ENCODE measurements around the gene LILRB3.
"Not testable (repeated sequence)": the region's sequence is repeated elsewhere in the genome, so short reads cannot be mapped to it uniquely, and the experiment has no call there.

The LILRB3 gene

DNA sequence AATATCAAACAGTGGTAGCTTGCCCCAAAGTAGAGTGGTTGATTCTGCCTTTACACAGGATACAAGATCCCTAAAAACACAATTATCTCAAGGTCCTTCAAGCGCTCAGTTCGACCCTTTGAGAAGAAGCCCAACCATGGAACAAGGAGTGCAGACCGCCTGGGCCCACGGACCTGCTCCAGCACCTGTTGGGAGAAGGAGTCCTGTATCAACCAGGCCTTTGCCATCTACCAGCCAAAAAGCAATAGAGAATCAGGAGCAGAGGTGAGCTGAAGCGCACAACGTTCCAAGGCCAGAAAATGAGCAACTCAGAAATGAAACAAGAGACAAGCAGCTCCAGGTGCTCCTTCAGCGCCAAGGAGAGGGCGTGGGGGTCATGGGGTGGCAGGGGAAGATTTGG, 6.3 kb upstream of the LILRB3 start:
- H3K4me1 Mint-ChIP-seq (ENCODE audit: low read depth) = peaks cover 6% of the 10 kb centered on the region
- no peak overlapping the region for H3K27ac Mint-ChIP-seq
- H3K27me3 Mint-ChIP-seq = peaks cover 27% of the 10 kb centered on the region
- H3K9me3 Mint-ChIP-seq = no peaks in the 10 kb centered on the region
- no peak for DNase-seq
- no peak overlapping the region for H3K4me3 Mint-ChIP-seq
- H3K36me3 Mint-ChIP-seq (ENCODE audit: low read depth) = no peaks in the 10 kb centered on the region

DNA sequence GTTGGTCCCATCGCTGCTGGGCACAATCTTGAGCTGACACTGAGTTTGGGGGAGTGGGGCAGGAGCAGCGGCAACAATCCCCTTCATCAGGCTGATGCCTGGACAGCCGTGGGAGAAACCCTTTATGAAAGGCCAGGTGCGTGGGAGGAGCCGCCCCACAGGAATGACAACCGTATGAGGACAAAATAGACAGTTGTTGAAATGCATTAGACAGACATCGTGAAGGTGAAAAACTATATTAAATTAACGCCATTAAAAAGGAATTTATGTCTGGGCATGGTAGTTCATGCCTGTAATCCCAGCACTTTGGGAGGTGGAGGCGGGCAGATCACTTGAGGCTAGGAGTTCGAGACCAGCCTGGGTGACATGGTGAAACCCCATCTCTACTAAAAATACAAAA, 1.8 kb upstream of the LILRB3 start:
- H3K27me3 Mint-ChIP-seq = peaks cover 21% of the 10 kb centered on the region
- not testable (repeated sequence) for H3K27ac Mint-ChIP-seq; H3K4me3 Mint-ChIP-seq; H3K36me3 Mint-ChIP-seq (ENCODE audit: low read depth); H3K4me1 Mint-ChIP-seq (ENCODE audit: low read depth); H3K9me3 Mint-ChIP-seq; DNase-seq

DNA sequence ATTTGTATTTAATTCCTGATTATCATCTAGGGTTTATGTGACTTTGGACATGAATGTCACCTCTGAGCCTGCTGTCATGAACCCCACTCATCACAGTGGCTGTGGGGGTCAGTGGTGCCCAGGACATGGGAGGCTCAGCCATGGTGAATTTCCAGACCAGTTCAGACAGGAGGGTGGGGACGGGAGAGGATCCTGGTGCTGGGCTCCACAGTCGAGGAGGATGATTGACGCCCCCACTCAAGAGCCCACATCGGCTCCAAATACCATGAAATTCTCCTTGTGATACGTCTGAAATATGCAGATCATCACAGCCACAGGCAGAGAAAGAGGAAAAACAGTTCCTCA, 1.1 kb upstream of the LILRB3 start:
- peaks cover 17% of the 10 kb centered on the region for H3K27me3 Mint-ChIP-seq
- not testable (repeated sequence) for H3K36me3 Mint-ChIP-seq (ENCODE audit: low read depth); H3K4me1 Mint-ChIP-seq (ENCODE audit: low read depth); H3K9me3 Mint-ChIP-seq; H3K4me3 Mint-ChIP-seq; H3K27ac Mint-ChIP-seq; DNase-seq

DNA sequence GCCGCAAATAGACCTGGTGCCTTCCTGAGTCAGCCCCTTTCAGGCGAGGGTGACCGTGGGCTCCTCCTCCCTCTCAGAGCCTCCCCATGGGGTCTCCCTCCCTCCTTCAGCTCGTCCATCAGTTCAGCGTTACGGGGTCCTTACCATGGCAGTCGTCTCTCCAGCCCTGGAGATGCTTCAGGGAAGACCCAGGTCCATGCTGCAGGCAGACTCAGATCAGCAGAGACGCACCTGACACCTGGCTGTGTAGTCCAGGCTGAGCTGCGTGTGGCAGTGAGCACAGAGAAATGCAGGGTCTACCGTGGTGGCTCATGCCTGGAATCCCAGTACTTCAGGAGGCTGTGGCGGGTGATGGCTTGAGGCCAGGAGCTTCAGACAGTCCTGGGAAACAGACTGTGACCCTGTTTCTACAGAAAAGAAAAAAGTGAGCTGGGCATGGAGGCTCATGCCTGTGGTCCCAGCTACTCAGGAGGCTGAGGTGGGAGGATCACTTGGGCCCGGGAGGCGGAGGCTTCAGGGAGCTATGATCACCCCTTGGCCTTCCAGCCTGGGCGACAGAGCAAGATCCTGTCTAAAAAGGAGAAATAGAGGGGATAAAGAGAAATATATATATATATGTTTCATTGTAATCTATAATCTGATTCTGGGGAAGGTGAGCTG, 600 bp upstream of the LILRB3 start:
- H3K27ac Mint-ChIP-seq; H3K9me3 Mint-ChIP-seq; H3K36me3 Mint-ChIP-seq (ENCODE audit: low read depth); H3K4me3 Mint-ChIP-seq; DNase-seq; H3K4me1 Mint-ChIP-seq (ENCODE audit: low read depth): not testable (repeated sequence)
- H3K27me3 Mint-ChIP-seq = peaks cover 17% of the 10 kb centered on the region

DNA sequence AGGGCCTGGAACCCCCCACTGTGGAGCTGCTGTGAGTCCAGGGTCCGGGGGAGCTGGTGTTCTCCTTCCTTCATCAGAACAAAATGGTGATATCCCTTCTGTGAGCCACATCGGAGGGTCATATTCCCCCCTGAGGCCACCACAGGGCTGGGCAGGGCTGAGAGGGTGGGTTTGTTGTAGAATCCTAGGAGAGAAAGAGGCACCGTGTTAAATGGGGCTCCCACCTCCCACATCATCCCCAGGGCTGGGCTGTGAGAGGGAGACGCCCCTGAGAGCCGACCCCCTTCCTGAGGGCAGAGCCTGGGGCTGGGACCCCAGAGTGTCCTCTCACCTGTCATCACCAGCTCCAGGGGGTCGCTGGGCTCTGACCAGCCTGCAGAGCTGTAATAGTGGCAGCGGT, 860 bp downstream of the LILRB3 start:
- H3K27me3 Mint-ChIP-seq = peaks cover 17% of the 10 kb centered on the region
- H3K4me3 Mint-ChIP-seq; H3K4me1 Mint-ChIP-seq (ENCODE audit: low read depth); H3K9me3 Mint-ChIP-seq; H3K27ac Mint-ChIP-seq; DNase-seq; H3K36me3 Mint-ChIP-seq (ENCODE audit: low read depth): not testable (repeated sequence)

DNA sequence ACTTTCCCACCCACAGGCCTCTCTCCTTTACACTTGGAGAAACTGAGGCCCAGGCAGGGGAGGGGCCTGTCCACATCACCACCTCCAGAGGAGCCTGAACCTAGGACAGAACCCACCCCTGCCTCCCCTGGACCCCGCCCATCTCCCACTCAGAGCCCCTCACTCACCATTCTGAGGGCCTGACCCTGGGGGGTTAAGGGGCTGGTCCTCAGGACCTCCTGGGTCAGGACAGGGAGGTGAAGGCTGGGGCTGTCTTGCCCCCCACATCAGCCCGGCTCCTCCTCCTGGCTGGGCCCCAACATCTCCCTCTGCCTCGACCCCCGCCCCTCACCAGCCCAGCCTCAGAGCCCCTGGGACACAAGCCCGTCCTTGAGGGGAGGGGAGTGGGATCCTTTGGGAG, 3.1 kb downstream of the LILRB3 start:
- Mint-ChIP-seq H3K27me3 (peaks cover 17% of the 10 kb centered on the region), H3K36me3 (ENCODE audit: low read depth) (peaks cover 18% of the 10 kb centered on the region)

DNA sequence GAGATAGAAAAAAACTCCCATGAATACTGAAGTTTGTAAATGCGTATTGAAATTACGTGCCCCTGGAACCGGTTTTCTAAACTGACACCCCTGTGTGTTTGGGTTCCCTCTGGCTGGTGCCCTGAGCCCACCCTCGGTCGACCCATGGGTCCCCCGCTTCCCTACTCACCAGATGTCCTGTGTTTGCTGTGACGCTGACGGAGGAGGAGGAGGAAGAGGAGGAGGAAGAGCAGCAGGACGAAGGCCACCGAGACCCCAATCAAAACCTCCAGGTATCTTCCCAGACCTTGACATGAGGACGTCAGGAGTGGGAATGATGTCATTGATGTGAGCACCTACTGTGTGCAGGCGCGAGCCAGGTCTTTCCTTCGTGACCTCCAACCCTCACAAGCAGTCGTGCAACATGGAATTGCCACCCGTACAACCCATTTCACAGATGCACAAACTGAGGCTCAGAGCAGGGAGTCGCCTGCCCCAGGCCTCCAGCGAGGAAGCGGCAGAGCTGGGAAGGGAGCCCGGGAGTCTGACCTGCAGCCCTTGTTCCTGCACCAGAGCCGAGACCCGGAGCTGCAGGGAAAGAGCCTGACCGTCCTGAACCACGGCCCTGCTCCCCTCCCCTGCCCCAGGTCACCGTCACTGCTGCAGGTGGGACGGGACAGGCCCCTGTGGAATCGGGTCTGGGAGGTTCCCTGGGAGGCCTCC, 3.7 kb downstream of the LILRB3 start:
- Mint-ChIP-seq H3K27ac (no peak overlapping the region), H3K4me3 (no peak overlapping the region), H3K4me1 (ENCODE audit: low read depth) (no peaks in the 10 kb centered on the region), H3K27me3 (peaks cover 17% of the 10 kb centered on the region), H3K36me3 (ENCODE audit: low read depth) (peaks cover 19% of the 10 kb centered on the region), H3K9me3 (no peaks in the 10 kb centered on the region)
- DNase-seq = no peak

More for the DNA sequence above, 3.1 kb downstream of the LILRB3 start:
- H3K4me1 Mint-ChIP-seq (ENCODE audit: low read depth); H3K27ac Mint-ChIP-seq; H3K4me3 Mint-ChIP-seq; H3K9me3 Mint-ChIP-seq; DNase-seq: not testable (repeated sequence)

DNA sequence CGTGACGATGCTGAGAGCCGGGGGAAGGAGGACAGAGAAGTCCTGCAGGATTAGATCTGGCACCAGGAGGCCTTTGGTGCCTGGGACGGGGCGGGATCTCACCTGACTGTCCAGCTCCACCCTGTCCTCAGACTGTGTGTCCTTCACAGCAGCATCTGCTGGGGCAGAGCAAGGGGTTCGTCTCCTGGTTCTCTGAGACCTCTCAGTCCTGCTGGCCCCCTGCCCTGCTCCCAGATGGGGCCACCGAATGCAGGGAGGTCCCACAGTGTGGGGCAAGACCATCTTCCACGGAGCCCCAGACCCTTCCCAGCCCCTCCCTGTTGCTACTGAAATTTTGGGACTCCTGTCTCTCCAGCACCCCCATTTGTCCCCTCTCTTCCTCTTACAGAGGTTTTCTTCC, 4.5 kb downstream of the LILRB3 start:
- no peak overlapping the region for H3K27ac Mint-ChIP-seq
- H3K9me3 Mint-ChIP-seq = no peaks in the 10 kb centered on the region
- H3K4me1 Mint-ChIP-seq (ENCODE audit: low read depth) = no peaks in the 10 kb centered on the region
- no peak for DNase-seq
- H3K36me3 Mint-ChIP-seq (ENCODE audit: low read depth) = peaks cover 22% of the 10 kb centered on the region
- peaks cover 12% of the 10 kb centered on the region for H3K27me3 Mint-ChIP-seq
- no peak overlapping the region for H3K4me3 Mint-ChIP-seq

DNA sequence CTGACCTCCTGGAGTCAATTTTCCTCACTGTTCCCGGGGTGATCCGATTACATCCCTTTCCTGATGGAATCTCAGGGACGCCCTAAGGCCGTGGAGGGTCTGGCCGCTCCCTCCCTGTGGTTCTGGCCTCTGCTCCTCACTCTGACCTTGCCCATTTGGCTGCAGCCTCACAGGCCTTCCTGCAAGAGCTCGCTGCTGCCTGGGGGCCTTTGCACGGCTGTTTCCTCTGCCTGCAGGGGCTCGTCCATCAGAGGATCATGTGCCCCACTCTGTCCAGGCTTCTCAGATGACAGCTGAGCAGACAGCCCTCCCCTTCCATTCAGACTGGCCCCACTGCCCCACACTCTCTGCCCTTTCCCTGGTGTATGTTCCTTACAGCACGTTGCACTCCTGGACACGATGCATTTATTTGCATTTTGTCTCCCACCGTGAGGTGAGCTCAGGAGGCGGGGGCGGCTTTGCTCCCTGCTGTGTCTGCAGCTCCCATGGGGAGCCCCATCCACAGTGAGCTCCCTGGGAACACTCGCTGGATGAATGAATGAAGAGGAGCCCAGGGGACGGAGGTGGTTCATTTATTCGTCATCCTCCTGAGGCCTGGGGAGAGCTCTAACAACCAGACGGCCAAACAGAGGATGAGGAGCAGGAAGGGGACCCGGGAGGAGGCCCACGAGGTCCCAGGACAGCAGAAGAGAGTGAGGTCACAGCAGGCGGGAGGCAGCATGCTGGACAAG, 5.1 kb downstream of the LILRB3 start:
- H3K4me1 Mint-ChIP-seq (ENCODE audit: low read depth); H3K4me3 Mint-ChIP-seq; H3K9me3 Mint-ChIP-seq; H3K27me3 Mint-ChIP-seq; DNase-seq; H3K27ac Mint-ChIP-seq: not testable (repeated sequence)
- peaks cover 28% of the 10 kb centered on the region for H3K36me3 Mint-ChIP-seq (ENCODE audit: low read depth)

DNA sequence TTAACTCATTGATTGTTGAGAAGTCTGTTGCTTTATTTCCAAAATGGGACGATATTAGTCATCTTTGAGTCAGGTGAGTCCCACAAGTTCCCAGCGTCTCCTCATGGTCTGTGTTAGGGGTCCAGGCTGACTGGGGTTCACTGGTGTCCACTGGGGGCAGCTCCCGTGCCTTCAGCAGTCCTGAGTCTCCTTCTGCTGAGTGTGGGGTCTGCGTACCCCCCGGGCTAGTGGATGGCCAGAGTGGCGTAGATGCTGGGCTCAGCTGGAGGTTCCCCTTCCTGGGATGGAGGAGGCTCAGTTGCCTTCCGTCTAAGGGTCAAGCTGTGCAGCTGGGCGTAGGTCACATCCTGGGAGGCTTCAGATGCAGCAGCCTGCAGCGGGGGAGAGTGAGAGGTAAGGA, 5.9 kb downstream of the LILRB3 start:
- H3K36me3 Mint-ChIP-seq (ENCODE audit: low read depth) = peaks cover 29% of the 10 kb centered on the region
- H3K27me3 Mint-ChIP-seq = peaks cover 3% of the 10 kb centered on the region
- H3K9me3 Mint-ChIP-seq = no peaks in the 10 kb centered on the region
- H3K27ac Mint-ChIP-seq = peak overlapping the region; percentile 29
- no peak for DNase-seq
- H3K4me1 Mint-ChIP-seq (ENCODE audit: low read depth) = no peaks in the 10 kb centered on the region
- no peak overlapping the region for H3K4me3 Mint-ChIP-seq

DNA sequence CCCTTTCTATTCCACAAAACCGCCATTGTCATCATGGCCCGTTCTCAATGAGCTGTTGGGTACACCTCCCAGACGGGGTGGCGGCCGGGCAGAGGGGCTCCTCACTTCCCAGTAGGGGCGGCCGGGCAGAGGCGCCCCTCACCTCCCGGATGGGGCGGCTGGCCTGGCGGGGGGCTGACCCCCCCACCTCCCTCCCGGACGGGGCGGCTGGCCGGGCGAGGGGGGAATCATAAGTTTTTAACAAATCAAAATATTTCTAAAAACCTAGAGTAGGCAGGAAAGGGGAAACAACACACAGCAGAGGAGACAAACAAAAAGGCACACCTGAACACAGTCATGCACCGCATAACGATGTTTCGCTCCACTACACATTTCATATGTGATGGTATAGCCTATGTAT, 8.1 kb downstream of the LILRB3 start:
- H3K4me1 Mint-ChIP-seq (ENCODE audit: low read depth) = peaks cover 17% of the 10 kb centered on the region
- not testable (repeated sequence) for H3K4me3 Mint-ChIP-seq, H3K27ac Mint-ChIP-seq, H3K27me3 Mint-ChIP-seq, DNase-seq, H3K9me3 Mint-ChIP-seq
- H3K36me3 Mint-ChIP-seq (ENCODE audit: low read depth) = peaks cover 40% of the 10 kb centered on the region

DNA sequence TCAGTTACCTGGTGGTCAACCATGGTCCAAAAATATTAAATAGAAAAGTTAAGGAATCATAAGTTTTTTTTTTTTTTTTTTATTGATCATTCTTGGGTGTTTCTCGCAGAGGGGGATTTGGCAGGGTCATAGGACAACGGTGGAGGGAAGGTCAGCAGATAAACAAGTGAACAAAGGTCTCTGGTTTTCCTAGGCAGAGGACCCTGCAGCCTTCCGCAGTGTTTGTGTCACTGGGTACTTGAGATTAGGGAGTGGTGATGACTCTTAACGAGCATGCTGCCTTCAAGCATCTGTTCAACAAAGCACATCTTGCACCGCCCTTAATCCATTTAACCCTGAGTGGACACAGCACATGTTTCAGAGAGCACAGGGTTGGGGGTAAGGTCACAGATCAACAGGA, 8.6 kb downstream of the LILRB3 start:
- not testable (repeated sequence) for H3K4me3 Mint-ChIP-seq, H3K27me3 Mint-ChIP-seq, H3K9me3 Mint-ChIP-seq, DNase-seq, H3K27ac Mint-ChIP-seq
- Mint-ChIP-seq H3K4me1 (ENCODE audit: low read depth) (peaks cover 22% of the 10 kb centered on the region), H3K36me3 (ENCODE audit: low read depth) (peaks cover 40% of the 10 kb centered on the region)

DNA sequence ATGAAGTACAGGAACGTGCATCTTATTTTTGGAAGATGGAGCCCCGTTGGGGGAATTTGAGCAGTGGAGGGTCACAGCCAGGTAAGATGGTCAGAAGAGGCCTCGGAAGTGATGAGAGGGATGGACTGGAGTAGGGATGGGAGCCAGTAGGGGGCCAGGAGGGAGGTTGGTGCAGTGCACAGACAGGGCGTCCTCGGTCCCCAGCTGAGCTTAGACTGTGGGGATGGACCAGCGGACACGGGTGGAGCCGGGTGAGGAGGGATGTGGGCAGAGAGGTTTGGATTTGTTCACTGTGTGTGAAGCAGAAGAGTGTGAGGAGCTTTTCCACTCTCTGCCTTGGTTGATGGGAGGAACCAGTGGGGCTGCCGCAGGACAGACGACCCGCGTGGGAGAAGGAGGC, 11.6 kb downstream of the LILRB3 start:
- Mint-ChIP-seq H3K27me3 (no peaks in the 10 kb centered on the region), H3K4me3 (peak overlapping the region; percentile 13), H3K4me1 (ENCODE audit: low read depth) (peaks cover 52% of the 10 kb centered on the region), H3K36me3 (ENCODE audit: low read depth) (peaks cover 56% of the 10 kb centered on the region), H3K27ac (peak overlapping the region; percentile 99), H3K9me3 (no peaks in the 10 kb centered on the region)
- DNase-seq = peak; percentile 32

DNA sequence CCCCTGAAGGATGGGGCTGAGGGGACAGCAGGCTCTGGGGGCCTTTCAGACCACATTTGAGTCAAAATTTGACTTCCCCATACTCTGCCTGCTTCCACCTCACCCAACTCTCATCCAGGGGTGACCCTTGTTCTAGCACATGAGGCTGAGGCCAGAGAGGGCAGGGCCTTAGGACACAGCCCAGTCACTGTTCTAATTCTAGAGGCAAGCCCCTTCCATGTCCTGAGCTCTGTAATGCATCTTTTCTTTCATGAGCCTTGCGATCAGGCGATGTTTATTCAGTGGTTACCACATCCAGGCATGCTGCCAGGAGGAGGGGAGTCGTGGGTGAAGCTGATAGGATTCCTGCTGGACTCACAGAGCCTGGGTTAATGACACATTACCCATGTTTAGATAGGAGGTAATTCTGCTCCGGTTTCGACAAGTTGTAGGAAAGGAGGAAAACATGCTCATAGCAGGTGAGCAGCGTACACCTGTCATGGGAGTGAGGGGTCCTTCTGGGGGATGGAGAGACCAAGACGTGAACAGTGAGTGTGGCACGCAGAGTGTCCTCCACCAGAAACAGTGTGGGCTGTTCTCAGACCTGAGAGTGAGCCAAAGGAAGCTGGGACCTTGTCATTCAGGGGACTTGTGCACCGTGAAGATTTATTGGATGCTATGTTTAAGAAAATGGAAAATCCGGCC, 12.9 kb downstream of the LILRB3 start:
- H3K36me3 Mint-ChIP-seq (ENCODE audit: low read depth) = peaks cover 65% of the 10 kb centered on the region
- peak; percentile 57 for DNase-seq
- no peaks in the 10 kb centered on the region for H3K9me3 Mint-ChIP-seq
- peak overlapping the region; percentile 13 for H3K4me3 Mint-ChIP-seq
- H3K4me1 Mint-ChIP-seq (ENCODE audit: low read depth) = peaks cover 65% of the 10 kb centered on the region
- H3K27ac Mint-ChIP-seq = peak overlapping the region; percentile 99
- H3K27me3 Mint-ChIP-seq = no peaks in the 10 kb centered on the region

Measured in activated T-cell treated with anti-CD3 and anti-CD28 coated beads, Interleukin-2, amount 50 U/mL, for 24 hours (primary cell).